Ramos (cell line): ENCODE data around the gene DNAJC28.
"Not testable (repeated sequence)": the region's sequence is repeated elsewhere in the genome, so short reads cannot be mapped to it uniquely, and the experiment has no call there.

Source experiments
- in situ Hi-C: fragments of 300-500 bp; cut with MboI; formaldehyde crosslinking; loops from one replicate; pipeline ENCODE4 v1.14.3; 2022; ENCODE audit warnings: low sequenced_read_pairs; ENCODE audit not compliant: unreplicated experiment

The DNAJC28 gene, protein sequence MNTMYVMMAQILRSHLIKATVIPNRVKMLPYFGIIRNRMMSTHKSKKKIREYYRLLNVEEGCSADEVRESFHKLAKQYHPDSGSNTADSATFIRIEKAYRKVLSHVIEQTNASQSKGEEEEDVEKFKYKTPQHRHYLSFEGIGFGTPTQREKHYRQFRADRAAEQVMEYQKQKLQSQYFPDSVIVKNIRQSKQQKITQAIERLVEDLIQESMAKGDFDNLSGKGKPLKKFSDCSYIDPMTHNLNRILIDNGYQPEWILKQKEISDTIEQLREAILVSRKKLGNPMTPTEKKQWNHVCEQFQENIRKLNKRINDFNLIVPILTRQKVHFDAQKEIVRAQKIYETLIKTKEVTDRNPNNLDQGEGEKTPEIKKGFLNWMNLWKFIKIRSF

DNA sequence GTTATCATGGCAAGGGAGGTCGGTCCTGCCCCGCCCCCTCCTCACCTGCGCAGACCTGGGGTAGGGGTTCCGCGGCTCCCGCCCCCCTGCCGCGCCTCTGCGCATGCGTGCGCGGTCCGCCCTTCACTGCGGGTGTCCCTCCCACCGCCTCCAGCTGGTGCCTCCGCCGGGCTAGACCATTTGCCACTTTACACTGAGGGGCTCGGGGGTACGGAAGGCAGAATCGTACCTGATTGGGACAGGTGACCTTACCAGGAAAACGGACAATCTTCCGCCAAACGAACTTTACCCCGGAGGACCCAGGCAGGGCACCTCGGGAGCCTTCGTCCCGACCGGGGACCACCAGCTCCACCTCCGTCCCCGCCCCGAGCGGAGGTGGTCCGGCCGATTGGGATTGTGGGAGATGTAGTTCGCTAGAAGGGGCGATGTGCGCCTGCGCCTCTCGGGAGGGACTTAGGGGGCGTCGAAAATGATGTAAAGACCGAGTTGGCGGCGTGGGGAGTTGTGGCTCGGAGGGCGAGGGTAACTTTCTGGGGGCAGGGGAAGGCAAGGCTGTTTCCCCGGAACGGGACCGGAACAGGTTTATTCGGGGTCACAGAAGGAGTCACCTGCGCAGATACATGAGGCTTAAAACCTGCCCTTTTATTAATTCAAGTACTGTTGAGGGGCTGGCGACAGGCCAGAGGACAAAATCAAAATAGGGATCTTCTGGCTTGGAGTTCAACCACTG, at the start of gene DNAJC28:
Gene DNAJC28 (minus strand): TSS at position 344 of the 730 bp plus-strand sequence. CDS start 2,323 bp downstream, outside the sequence.
- in situ Hi-C loops = no loop called here

DNA sequence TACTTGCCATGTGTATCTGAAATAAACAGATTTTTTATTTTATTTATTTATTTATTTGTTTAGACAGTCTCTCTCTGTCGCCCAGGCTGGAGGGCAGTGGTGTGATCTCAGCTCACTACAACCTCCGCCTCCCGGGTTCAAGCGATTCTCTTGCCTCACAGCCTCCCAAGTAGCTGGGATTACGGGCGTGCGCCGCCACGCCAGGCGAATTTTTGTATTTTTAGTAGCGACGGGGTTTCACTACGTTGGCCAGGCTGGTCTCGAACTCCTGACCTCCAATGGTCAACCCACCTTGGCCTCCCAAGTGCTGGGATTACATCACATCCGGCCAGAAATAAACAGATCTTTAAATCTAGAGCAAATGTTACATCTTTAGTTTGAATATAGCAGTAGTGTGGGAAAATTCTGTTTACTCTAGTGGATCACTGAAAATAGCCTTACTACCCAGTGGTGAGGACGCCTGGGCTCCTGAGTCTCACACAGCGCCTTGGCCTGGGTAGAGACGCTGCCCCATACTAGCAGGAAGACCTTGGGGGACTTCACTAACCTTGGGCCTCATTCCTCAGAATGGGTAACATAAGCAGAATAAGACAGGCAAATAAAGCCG, 49.7 kb upstream of the DNAJC28 start:
- in situ Hi-C loops = no loop called here

DNA sequence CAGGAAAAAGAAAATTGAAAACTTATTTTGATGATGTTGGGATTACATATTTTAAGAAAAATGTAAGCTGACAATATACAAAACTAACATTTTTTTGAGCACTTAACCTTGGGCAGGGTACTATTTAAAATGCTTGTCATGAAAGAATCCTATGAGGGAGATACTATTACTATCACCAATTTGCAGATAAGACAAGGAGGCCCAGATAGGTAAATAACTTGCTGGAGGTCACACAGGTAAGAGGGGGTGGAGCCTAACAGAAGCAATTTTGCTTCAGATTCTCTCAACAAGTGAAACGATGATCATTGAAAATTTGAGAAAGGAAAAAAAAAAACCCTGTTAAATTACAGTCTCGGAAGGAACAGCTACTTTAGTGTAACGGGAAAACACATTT, 49.2 kb upstream of the DNAJC28 start:
- in situ Hi-C loops = no loop called here

DNA sequence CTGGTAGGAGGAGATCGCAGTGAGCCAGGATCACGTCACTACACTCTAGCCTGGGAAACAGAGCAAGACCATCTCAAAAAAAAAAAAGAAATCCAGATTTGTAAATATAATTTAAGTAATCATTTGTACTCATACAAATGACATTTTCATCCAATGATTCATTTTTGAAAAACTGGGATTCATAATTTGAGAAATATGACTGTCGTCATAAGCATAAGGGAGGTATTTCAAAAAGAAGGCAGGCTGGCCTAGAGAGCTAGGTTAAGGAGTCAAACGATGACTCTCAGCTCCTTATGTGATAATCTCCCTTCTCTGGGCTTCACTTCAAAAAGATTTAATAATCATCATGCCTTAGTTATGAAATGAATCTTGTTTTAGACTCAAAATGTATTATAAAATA, 48.1 kb upstream of the DNAJC28 start:
- in situ Hi-C loops = no loop called here

DNA sequence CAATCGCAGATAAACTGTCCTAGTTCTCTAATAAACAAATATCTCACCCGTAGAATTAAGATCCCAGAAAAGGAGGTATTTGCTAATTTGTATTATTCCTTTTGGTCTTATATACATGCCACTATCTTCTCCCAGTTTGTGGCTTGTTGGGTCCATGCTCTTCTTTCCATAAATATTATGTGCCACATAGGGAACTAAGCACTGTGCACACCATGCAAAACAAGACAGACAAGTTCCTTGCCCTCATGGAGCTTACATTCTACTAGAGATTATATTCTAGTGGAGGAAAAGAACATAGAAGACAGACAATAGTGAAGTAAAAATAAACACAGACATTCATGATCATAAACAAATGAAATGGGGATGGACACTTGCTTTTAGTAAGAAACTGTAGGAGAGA, 45.7 kb upstream of the DNAJC28 start:
- in situ Hi-C loops = no loop called here

DNA sequence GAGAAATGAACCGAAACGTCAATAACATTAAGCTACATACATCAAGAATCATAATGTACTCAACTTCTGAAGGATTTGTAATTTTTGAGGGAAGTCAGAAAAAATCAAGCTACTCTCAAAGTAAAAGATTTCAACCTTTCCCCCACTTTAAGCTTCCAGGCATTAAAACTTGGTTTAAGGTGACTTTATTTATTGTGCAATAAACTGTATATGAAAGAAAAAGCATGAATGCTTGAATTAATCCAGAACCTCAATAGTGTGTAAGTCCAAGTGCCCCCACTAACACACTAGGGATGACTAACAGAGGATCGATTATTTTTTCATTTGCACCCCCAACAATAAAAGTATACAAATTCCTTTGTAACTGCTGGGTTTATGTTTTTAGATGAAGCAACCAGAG, 39.5 kb upstream of the DNAJC28 start:
- in situ Hi-C loops = no loop called here

DNA sequence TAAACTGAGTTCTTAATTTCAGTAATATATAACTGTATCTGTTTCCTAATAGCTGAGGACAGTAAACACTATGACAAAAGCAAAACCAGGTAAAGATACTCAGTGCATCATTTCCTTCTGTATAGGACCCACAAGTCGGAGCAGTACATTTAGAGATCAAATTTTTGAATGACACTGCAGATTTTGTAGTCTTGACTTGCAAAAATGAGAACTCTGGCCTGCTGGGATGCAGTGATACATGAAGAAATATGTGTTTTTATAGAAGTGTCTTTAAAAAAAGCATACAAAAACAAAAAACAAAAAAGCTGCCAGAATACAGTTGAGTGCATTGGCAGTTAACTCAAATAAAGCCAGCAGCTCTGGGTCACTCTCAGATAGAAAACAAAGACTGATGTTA, 31.4 kb upstream of the DNAJC28 start:
- in situ Hi-C loops = no loop called here

DNA sequence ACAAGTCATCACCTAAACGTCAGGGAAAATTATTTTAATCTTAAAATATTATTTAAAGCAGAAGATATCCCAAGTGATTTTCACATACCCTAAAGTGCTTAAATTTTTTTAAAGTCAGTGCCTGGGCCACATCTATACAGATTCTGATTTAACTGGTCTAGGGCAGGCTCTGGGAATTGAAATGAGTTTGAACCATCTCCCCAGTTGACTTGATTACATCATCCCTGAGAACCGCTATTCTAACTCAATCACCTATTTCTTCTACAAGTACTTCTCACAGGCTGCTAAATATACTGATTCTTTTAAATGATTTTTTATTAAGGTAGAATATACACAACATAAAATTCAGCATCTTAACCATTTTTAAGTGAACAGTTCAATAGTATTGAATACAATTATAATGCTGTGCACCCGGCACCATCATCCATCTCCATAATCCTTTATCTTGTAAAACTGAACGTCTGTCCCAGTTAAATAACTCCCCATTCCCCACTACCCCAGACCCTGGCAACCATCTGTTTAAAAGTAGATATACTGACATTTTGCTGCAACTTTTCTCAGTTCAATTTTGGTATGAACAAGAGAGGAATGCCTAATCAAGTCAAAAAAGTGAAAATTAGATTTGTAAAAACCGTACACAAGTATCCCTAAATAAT, 30.9 kb upstream of the DNAJC28 start:
- in situ Hi-C loops = no loop called here

DNA sequence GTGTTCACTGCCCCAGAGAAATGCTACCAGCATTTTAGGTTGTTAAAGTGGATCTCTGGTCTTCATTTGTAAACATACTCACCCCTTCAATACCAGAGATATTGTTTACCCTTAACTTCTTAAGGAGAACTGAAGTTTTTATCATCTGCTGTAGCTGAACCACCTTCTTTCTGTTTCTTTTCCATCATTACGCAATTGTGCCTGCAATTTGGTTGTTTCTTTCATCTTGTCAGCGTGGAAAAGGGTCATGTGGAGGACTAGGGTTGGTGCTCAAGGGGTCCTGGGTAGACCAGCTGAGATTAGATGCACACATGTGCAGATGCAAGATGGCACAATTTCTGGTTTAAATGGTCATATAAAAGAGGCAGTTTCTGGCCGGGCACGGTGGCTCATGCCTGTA, 27.4 kb upstream of the DNAJC28 start:
- in situ Hi-C loops = no loop called here

DNA sequence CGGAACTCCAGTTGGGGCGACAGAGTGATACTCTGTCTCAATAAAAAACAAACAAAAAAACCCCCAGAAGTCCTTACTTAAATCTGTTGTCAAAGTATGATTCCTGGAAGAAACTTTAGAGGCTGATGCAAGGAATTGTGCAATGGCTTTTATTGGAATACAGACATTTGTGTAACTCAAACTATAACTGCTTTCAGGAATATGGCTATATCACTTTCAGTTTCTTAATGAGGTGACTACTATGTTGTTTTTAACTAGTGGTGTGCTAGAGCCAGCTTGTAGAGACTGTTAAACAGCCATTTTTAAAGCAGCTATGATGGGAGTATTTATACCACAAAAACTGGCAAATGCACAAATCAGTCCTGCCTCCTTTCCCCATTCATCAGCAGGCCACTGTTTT, 22.7 kb upstream of the DNAJC28 start:
- in situ Hi-C loops = no loop called here

DNA sequence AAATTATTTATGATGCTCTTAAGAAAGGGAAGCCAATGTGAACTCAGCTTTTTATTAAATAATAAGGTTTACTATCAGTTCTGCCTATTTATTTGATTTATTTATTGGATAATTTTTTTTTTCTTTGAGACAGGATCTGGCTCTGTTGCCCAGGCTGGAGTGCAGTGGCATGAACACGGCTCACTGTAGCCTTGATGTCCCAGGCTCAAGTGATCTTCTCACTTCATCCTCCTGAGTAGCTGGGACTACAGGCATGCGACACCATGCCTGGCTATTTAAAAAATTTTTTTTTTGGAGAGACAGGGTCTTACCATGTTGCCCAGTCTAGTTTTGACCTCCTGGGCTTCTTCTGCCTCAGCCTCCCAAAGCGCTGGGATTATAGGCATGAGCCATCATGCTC, 21.0 kb upstream of the DNAJC28 start:
- in situ Hi-C loops = no loop called here

DNA sequence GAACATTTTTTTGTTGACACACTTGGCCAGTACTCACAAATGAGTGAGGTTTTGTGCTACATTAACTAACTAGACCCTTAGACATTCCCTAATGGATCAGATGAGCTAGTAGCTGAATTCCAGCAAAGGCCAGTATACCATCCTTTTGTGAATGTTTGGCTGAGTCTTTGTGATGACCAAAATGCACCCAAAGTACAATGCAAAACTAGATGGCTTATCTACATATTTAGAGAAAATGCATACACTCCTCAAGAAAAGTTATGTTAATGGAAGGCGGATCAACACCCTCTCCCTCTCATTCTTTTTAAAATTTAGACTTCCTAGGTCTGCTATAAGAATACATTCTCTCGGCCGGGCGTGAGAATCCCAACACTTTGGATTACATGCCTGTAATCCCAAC, 20.1 kb upstream of the DNAJC28 start:
- in situ Hi-C loops = no loop called here

DNA sequence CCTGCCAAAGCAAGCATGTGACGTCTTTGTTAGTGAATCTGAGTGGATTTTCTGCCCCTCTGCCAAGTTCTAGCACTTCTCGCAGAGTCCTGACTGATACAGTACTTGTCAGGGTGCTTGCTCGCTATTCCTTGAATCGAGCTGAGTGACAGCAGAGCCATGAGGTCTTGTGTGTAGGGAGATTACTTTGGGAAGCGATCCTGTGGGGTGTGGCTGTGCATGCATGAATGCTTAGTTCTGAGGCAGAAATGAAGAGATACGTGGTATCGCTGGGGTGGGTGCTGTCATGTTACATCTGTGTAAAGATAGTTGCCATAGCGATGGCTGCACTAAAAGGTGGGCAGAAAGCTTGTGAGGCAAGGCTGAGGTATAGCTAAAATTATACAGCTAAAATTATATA, 19.3 kb upstream of the DNAJC28 start:
- in situ Hi-C loops = no loop called here

DNA sequence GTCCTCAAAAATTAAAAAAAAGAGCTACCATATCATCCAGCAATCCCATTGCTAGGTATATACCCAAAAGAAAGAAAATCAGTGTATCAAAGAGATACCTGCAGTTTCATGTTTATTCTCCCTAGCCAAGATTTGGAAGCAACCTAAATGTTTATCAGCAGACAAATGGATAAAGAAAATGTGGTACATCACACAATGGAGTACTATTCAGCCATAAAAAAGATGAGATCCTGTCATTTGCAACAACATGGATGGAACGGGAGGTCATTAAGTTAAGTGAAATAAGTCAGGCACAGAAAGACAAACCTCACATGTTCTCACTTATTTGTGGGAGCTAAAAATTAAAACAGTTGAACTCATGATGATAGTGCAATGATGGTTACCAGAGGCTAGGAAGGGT, 15.5 kb upstream of the DNAJC28 start:
- in situ Hi-C loops = not testable (repeated sequence)

DNA sequence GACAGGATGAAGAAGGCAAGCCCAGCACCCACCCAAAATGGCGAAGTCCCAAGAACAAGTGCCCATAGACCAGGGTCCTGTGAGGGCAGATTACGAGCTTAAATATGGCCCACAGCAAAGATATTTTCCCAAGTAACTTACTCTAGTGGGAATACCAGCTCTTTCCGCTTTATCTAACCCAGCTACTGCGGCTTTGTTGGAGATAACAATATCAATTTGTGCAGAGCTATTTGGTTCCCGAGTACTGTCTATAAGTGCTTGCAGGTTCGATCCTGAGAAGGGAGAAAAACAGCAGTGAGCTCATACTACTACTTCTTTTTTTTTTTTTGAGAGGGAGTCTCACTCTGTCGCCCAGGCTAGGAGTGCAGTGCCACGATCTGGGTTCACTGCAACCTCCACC, 14.3 kb upstream of the DNAJC28 start:
- in situ Hi-C loops = no loop called here

DNA sequence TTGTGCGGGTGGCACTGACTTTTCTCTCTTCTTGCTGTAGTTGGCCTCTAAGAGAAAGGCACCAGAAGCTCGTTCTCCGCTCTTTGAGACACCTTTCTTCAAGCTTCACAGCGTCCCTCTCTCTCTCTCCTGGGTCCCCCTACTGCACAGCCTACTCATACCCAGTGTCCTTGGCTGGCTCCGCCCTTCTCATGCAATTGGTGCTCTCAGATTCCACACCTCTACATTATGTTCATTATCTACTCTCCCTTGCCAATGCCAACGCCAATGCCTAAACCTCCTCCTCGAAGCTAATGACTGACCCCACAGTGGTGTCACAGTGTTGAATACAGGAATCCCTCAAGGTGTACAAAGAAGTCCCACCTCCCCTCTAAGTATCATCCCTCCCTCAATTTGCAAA, 4.8 kb upstream of the DNAJC28 start:
- in situ Hi-C loops = no loop called here

DNA sequence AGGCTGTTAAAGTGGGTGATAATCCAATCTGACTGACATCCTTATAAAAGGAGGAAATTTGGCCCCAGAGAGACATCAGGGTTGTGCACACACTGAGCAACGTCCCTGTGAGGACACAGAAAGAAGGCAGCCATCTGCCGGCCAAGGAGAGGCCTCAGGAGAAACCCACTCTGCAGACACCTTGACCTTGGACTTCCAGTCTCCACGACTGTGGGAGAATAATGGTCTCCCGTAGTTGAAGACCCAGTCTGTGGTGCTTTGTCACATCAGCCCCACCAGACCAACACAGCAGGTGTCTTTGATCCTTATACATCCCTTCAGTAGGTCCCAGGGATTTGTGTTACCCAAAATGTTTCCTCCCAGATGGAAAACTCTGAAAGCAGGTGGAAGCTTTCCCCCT, 4.2 kb upstream of the DNAJC28 start:
- in situ Hi-C loops = no loop called here

DNA sequence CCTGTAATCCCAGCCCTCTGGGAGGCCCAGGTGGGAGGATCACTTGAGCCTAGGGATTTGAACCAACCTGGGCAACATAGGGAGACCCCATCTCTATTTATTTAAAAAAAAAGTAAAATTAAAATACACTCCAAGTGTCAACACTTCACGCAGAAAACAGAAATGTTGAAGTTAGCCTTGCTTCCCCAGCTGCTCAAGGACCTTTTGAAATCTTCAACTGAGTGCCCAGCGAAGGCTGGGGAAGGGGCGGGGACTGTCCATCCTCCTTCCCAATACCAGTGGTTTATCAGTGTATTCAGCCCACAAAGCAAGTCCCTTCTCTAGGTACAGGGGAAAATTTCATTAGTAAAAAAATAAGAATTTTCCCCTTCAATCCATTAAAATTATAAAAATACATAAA, 2.2 kb upstream of the DNAJC28 start:
- in situ Hi-C loops = no loop called here

DNA sequence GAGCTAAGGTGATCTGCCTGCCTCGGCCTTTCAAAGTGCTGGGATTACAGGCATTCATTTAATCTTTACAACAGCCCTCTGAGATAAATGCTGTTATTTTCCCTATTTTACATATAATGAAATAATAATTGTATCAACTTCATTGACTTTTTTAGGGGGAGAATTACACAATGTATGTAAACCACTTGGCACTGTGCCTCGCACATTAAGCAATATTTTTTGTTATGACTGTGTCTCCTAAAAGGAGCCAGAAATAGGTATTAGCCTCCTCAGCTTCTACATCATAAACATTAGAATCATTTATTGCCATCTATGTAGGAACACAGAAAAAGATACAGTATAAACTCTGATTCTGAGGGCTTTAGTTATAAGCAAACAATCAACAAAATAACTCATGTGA, 1.1 kb upstream of the DNAJC28 start:
- in situ Hi-C loops = no loop called here

DNA sequence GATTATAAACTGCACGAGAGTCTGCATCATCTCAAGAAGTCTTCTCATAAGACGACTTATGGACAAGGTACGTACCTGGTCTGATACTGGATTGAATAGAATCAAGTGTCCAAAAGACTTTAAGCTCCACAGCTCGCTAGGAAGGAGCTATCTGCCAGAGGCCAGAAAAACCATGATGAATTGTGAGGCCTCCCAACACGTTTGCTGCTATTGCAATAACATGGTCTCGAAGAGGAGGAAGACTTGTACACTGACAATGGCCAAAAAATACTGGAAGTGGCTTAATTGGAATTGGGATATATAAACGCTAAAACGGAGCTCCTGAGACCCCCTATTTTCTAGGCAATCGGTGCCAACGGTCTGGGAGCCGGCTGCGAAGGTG, 534 bp downstream of the DNAJC28 start:
- in situ Hi-C loops = no loop called here

DNA sequence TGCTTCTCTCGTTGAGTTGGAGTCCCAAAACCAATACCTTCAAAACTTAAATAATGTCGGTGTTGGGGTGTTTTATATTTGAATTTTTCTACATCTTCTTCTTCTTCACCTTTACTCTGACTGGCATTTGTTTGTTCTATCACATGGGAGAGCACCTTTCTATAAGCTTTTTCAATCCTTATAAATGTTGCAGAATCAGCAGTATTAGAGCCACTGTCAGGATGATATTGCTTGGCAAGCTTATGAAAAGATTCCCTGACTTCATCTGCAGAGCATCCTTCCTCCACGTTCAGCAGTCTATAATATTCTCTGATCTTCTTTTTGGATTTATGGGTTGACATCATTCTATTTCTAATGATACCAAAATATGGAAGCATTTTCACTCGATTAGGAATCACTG, 2.6 kb downstream of the DNAJC28 start:
- in situ Hi-C loops = no loop called here
